Loucy (cell line): Measurements from ENCODE around the gene HAO2.
"Not testable (repeated sequence)": the region's sequence is repeated elsewhere in the genome, so short reads cannot be mapped to it uniquely, and the experiment has no call there.

Experiments used
- H2AFZ ChIP-seq: fragments of 200-600 bp; sonication (generic); 2 replicates; pipeline ENCODE4 v1.6.0; 2016; ENCODE audit warnings: antibody characterized with exemption, mild to moderate bottlenecking, low read length, moderate library complexity
- H3F3A ChIP-seq: fragments of 200-600 bp; 2 replicates; pipeline ENCODE4 v1.6.0; 2016; ENCODE audit warnings: antibody characterized with exemption, low read depth, mild to moderate bottlenecking
- H3K27me3 ChIP-seq: fragments of 200-600 bp; sonication (generic); 2 replicates; pipeline ENCODE4 v1.6.1; 2014; ENCODE audit warnings: low read length, mild to moderate bottlenecking; ENCODE audit not compliant: insufficient read depth, poor library complexity, severe bottlenecking
- H3K36me3 ChIP-seq: fragments of 200-600 bp; sonication (generic); 2 replicates; pipeline ENCODE4 v1.6.1; 2016; ENCODE audit warnings: low read length; ENCODE audit not compliant: insufficient read depth
- H3K4me1 ChIP-seq: fragments of 200-600 bp; sonication (generic); 2 replicates; pipeline ENCODE4 v1.5.1; 2014; ENCODE audit warnings: low read length, mild to moderate bottlenecking; ENCODE audit not compliant: insufficient read depth, poor library complexity, severe bottlenecking
- H3K4me2 ChIP-seq: fragments of 200-600 bp; sonication (generic); 2 replicates; pipeline ENCODE4 v1.6.0; 2014; ENCODE audit warnings: antibody characterized with exemption, low read length, low read depth, mild to moderate bottlenecking; ENCODE audit not compliant: poor library complexity, severe bottlenecking
- H3K4me3 ChIP-seq: fragments of 200-600 bp; sonication (generic); 2 replicates; pipeline ENCODE4 v1.5.1; 2014; ENCODE audit warnings: low read length, mild to moderate bottlenecking, mixed read lengths; ENCODE audit not compliant: poor library complexity, severe bottlenecking
- H3K79me2 ChIP-seq: fragments of 200-600 bp; sonication (generic); 2 replicates; pipeline ENCODE4 v1.6.1; 2014; ENCODE audit warnings: low read length; ENCODE audit not compliant: insufficient read depth
- H3K9ac ChIP-seq: fragments of 200-600 bp; sonication (generic); 2 replicates; pipeline ENCODE4 v1.6.0; 2014; ENCODE audit warnings: mild to moderate bottlenecking, low read depth, low read length, moderate library complexity; ENCODE audit not compliant: poor library complexity, severe bottlenecking
- H3K9me2 ChIP-seq: fragments of 200-600 bp; sonication (generic); replicated peaks from 2 replicates; pipeline ENCODE4 v1.6.1; 2016; ENCODE audit warnings: low read depth, low read length, mixed read lengths
- H3K9me3 ChIP-seq: fragments of 200-600 bp; sonication (generic); 2 replicates; pipeline ENCODE4 v1.6.1; 2014; ENCODE audit warnings: mild to moderate bottlenecking, antibody characterized with exemption, low read length, low read depth; ENCODE audit not compliant: insufficient read depth
- H4K20me1 ChIP-seq: fragments of 200-600 bp; sonication (generic); 2 replicates; pipeline ENCODE4 v1.6.0; 2014; ENCODE audit warnings: antibody characterized with exemption, low read length, mild to moderate bottlenecking; ENCODE audit not compliant: insufficient read depth, poor library complexity, severe bottlenecking
- EZH2phosphoT487 ChIP-seq: fragments of 200-600 bp; IDR thresholded peaks from 2 replicates; pipeline ENCODE4 v1.6.1; 2018; ENCODE audit warnings: antibody characterized with exemption, mild to moderate bottlenecking, moderate library complexity, borderline replicate concordance
- TF ChIP-seq, protein P1 (sequence below): fragments of 200-600 bp; sonication (generic); conservative IDR thresholded peaks from 2 replicates; pipeline ENCODE4 v1.5.1; 2014; ENCODE audit warnings: mild to moderate bottlenecking, antibody characterized with exemption, low read length

Gene HAO2

GRCh38 chr1:119348941-119349340, 19.6 kb upstream of the HAO2 start:
- H2AFZ ChIP-seq = no peak overlapping the region
- no peaks in the 10 kb centered on the region for H3K9me3 ChIP-seq
- no peaks in the 10 kb centered on the region for H3K9me2 ChIP-seq
- no peak overlapping the region for H3K4me3 ChIP-seq
- H3K9ac ChIP-seq = no peak overlapping the region
- H3K27me3 ChIP-seq = no peaks in the 10 kb centered on the region
- H3K79me2 ChIP-seq = no peaks in the 10 kb centered on the region
- H3K4me2 ChIP-seq = no peak overlapping the region
- H3K36me3 ChIP-seq = no peaks in the 10 kb centered on the region
- H4K20me1 ChIP-seq = no peaks in the 10 kb centered on the region
- no peaks in the 10 kb centered on the region for H3K4me1 ChIP-seq
- TF ChIP-seq EZH2phosphoT487 = no peak
- H3F3A ChIP-seq = no peaks in the 10 kb centered on the region

DNA sequence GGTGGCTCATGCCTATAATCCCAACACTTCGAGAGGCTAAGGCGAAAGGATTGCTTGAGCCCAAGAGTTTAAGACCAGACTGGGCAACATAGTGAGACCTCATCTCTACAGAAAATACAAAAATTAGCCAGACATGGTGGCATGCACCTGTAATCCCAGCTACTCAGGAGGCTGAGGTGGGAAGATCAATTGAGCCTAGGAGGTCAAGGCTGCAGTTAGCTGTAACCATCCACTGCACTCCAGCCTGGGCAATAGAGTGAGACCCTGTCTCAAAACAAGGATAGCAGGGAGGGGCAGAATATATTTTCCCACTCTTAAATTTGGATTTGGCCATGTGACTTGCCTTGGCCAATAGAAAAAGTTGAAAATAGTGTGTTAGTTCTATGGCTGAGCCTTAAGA, 17.7 kb upstream of the HAO2 start:
- H2AFZ ChIP-seq, H3K9ac ChIP-seq, H4K20me1 ChIP-seq, H3K36me3 ChIP-seq, H3K27me3 ChIP-seq, H3K79me2 ChIP-seq, H3K9me3 ChIP-seq, H3F3A ChIP-seq, H3K9me2 ChIP-seq, H3K4me2 ChIP-seq, H3K4me3 ChIP-seq, H3K4me1 ChIP-seq: not testable (repeated sequence)

GRCh38 chr1:119351997-119352396, 16.6 kb upstream of the HAO2 start:
- Histone ChIP-seq H3K27me3 (no peaks in the 10 kb centered on the region), H3K4me1 (no peaks in the 10 kb centered on the region), H3K36me3 (no peaks in the 10 kb centered on the region), H3K4me3 (no peak overlapping the region), H4K20me1 (no peaks in the 10 kb centered on the region), H3K4me2 (no peak overlapping the region), H3K9me2 (no peaks in the 10 kb centered on the region), H3K79me2 (no peaks in the 10 kb centered on the region), H2AFZ (no peak overlapping the region), H3K9ac (no peak overlapping the region), H3F3A (no peaks in the 10 kb centered on the region), H3K9me3 (no peaks in the 10 kb centered on the region)
- no peak for TF ChIP-seq EZH2phosphoT487
- TF ChIP-seq, protein P1, sequence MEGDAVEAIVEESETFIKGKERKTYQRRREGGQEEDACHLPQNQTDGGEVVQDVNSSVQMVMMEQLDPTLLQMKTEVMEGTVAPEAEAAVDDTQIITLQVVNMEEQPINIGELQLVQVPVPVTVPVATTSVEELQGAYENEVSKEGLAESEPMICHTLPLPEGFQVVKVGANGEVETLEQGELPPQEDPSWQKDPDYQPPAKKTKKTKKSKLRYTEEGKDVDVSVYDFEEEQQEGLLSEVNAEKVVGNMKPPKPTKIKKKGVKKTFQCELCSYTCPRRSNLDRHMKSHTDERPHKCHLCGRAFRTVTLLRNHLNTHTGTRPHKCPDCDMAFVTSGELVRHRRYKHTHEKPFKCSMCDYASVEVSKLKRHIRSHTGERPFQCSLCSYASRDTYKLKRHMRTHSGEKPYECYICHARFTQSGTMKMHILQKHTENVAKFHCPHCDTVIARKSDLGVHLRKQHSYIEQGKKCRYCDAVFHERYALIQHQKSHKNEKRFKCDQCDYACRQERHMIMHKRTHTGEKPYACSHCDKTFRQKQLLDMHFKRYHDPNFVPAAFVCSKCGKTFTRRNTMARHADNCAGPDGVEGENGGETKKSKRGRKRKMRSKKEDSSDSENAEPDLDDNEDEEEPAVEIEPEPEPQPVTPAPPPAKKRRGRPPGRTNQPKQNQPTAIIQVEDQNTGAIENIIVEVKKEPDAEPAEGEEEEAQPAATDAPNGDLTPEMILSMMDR = no peak

GRCh38 chr1:119353836-119354235, 14.7 kb upstream of the HAO2 start:
- Histone ChIP-seq H3F3A (no peaks in the 10 kb centered on the region), H2AFZ (no peak overlapping the region), H3K9ac (no peak overlapping the region), H3K9me2 (no peaks in the 10 kb centered on the region), H3K79me2 (no peaks in the 10 kb centered on the region), H3K4me2 (no peak overlapping the region), H4K20me1 (no peaks in the 10 kb centered on the region), H3K27me3 (no peaks in the 10 kb centered on the region), H3K9me3 (no peaks in the 10 kb centered on the region), H3K4me1 (no peaks in the 10 kb centered on the region), H3K4me3 (no peak overlapping the region), H3K36me3 (no peaks in the 10 kb centered on the region)
- no peak for TF ChIP-seq EZH2phosphoT487
- TF ChIP-seq, protein P1 = no peak
